ENCODE data around the gene ZFP36L2. TPM values are rescaled to one million over a fixed set of nuclear protein-coding genes. Genes with fewer than 3 reads are reported as not detected.

ZFP36L2 gene
- total and polyA plus RNA-seq, 9 donors, result 115 to 369 (median 232) TPM

GRCh38 chr2:43199492-43200488, 26.6 kb downstream of the ZFP36L2 start:
- TF ChIP-seq POLR2A (IDR thresholded peaks at IDR 0.05) (no peak), CTCF (IDR thresholded peaks at IDR 0.05) (no peak), EP300 (IDR thresholded peaks at IDR 0.05) (no peak)
- DNase-seq, result no peak
- Histone ChIP-seq H3K4me3 (no peak overlapping the region), H3K36me3 (no peaks in the 10 kb centered on the region), H3K27ac (no peak overlapping the region), H3K9me3 (no peaks in the 10 kb centered on the region), H3K4me1 (ENCODE audit: insufficient read depth) (no peaks in the 10 kb centered on the region), H3K27me3 (no peaks in the 10 kb centered on the region)
- intact Hi-C loops (cut with DNase I), result no loop called here
- 86 to 90% (median 89%) methylated on average over 15 to 16 of the region's 16 CpGs for WGBS, 3 donors

- intact Hi-C loops (cut with DNase I), result no loop called here
These were observed 28.1 kb downstream of the ZFP36L2 start for GRCh38 chr2:43198263-43198662.

GRCh38 chr2:43197588-43197896, 28.9 kb downstream of the ZFP36L2 start:
- Histone ChIP-seq H3K27ac (no peak overlapping the region), H3K4me1 (ENCODE audit: insufficient read depth) (peaks cover 2% of the 10 kb centered on the region), H3K27me3 (no peaks in the 10 kb centered on the region), H3K4me3 (no peak overlapping the region), H3K9me3 (no peaks in the 10 kb centered on the region), H3K36me3 (no peaks in the 10 kb centered on the region)
- intact Hi-C loops (cut with DNase I), result no loop called here
- no peak for DNase-seq
- TF ChIP-seq EP300 (IDR thresholded peaks at IDR 0.05), result no peak
- TF ChIP-seq CTCF (IDR thresholded peaks at IDR 0.05), result no peak
- TF ChIP-seq POLR2A (IDR thresholded peaks at IDR 0.05), result no peak
- 84 to 90% (median 87%) methylated on average over 5 of the region's 5 CpGs for WGBS, 3 donors

More at GRCh38 chr2:43198263-43198662, 28.1 kb downstream of the ZFP36L2 start:
- Histone ChIP-seq H3K27ac (no peak overlapping the region), H3K4me1 (ENCODE audit: insufficient read depth) (peaks cover 2% of the 10 kb centered on the region), H3K36me3 (no peaks in the 10 kb centered on the region), H3K27me3 (no peaks in the 10 kb centered on the region), H3K4me3 (no peak overlapping the region), H3K9me3 (no peaks in the 10 kb centered on the region)
- TF ChIP-seq POLR2A (IDR thresholded peaks at IDR 0.05) (no peak), EP300 (IDR thresholded peaks at IDR 0.05) (no peak), CTCF (IDR thresholded peaks at IDR 0.05) (no peak)
- WGBS, 3 donors, result 96 to 98% (median 97%) methylated on average over 6 of the region's 6 CpGs
- no peak for DNase-seq

- no peak overlapping the region for H3K27ac ChIP-seq
- H3K9me3 ChIP-seq, result no peaks in the 10 kb centered on the region
- no peaks in the 10 kb centered on the region for H3K36me3 ChIP-seq
- 62 to 65% (median 65%) methylated on average over 12 of the region's 12 CpGs for WGBS, 3 donors
- TF ChIP-seq CTCF (IDR thresholded peaks at IDR 0.05), result no peak
- TF ChIP-seq EP300 (IDR thresholded peaks at IDR 0.05), result no peak
- no peak for TF ChIP-seq POLR2A (IDR thresholded peaks at IDR 0.05)
- H3K4me3 ChIP-seq, result no peak overlapping the region
- no peaks in the 10 kb centered on the region for H3K27me3 ChIP-seq
- intact Hi-C loops (cut with DNase I), result no loop called here
- H3K4me1 ChIP-seq (ENCODE audit: insufficient read depth), result peaks cover 2% of the 10 kb centered on the region
- no peak for DNase-seq
These were observed 29.4 kb downstream of the ZFP36L2 start for GRCh38 chr2:43196768-43197587.
